GM19351 (cell line): Measurements from ENCODE around the gene C10orf105.

Experiments used
- ATAC-seq: cut with Tn5 transposase; IDR thresholded peaks from one replicate; pipeline ENCODE4 v1.9.1; 2021; ENCODE audit warnings: mild to moderate bottlenecking, moderate library complexity; ENCODE audit not compliant: unreplicated experiment

C10orf105 gene

GRCh38 chr10:71751515-71752224 lies 32.1 kb upstream of the C10orf105 start:
- no peak for ATAC-seq

- no peak for ATAC-seq
Observed at GRCh38 chr10:71750986-71751385, 31.4 kb upstream of the C10orf105 start.

GRCh38 chr10:71750124-71750841 lies 30.7 kb upstream of the C10orf105 start:
- ATAC-seq: no peak

DNA sequence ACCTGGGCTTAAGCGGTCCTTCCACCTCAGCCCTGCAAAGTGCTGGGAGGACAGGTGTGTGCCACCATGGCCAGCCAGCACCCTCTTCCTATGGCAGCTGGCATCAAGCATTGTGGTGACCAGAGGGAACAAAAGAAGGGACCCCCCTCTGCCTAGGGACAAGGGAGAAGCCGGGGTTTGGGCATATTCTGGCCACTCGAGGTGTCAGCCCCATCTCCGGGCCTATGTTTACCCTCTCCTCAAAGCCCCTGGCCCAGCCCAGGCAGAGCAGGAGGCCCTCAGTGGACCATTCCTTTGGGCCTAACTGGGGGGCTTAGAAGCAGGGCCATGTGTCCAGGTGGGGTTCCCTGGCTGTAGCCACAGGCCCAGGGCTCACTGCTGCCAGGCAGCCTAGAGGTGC lies 29.8 kb upstream of the C10orf105 start:
- no peak for ATAC-seq

GRCh38 chr10:71748671-71749191 lies 29.2 kb upstream of the C10orf105 start:
- peak; percentile 61 for ATAC-seq

GRCh38 chr10:71747551-71748523 lies 28.3 kb upstream of the C10orf105 start:
- ATAC-seq: no peak

DNA sequence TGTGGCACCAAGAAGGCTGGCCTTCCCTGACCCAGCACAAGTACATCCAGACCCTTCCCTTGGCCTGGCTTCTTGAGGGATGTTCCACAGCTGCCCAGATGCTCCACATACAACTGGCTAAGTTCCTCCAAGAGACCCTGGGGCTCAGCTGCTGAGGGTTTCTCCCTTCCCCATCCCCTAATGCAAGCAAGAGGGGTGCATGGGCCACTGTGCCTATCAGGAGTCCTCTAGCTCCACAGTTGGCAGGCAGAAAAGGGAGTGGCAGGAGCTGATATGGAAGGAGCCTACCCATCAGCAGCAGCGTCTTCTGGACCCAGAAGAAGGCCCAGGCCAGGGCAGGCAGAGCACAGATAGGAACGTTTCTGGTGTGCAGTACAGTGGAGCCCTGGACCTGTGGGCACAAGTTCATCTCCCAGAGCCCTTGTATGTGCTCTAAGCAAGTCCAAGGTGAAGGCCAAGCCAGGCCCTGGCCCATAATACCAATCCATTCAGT lies 27.5 kb upstream of the C10orf105 start:
- ATAC-seq: no peak

GRCh38 chr10:71746344-71747037 lies 26.9 kb upstream of the C10orf105 start:
- ATAC-seq: no peak

DNA sequence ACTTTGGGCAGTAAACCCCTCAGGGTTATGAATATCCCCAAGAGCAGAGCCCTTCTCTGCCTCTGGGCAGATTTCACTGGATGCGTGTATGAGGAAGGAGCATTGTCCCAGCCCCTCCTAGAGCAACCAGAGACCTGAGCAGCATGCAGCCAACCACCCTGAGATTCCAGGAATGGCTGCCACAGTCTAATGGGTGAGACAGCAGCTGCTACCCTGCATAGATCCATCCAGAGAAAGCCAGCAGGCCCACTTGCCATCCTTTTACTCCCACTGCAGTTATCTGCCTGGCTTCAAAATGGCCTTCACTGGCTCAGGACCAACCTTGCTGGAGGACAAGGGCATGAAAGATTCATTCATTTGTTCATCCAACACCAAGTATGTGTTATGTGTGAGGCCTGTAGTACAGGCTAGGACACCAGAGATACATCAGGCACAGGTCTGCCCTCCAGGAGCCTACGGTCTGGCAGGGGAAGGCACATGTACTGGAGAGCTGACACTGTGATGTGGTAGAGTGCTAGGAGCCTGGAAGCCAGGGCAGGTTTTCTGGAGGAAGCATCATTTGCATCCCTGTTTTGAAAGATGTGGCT lies 26.2 kb upstream of the C10orf105 start:
- no peak for ATAC-seq

GRCh38 chr10:71744897-71745663 lies 25.5 kb upstream of the C10orf105 start:
- ATAC-seq: no peak

DNA sequence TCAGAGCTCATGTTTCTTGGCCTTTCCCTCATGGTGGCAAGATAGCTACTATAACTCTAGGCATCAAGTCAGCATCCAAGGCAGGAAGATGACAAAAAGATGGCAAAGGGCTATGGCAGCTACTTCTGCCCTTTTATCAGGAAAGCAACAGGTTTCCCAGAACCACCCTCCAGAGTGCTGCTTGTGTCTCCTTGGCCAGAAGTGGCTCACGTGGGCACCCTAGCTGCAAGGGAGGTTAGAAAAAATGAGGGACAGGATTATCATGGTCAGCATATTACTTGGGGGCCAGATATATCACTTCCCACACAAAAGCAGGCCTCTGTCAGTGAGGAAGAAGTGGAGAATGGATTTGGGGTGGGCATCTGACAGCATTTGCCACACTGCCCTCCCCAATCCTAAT lies 24.3 kb upstream of the C10orf105 start:
- ATAC-seq: no peak

GRCh38 chr10:71743089-71743838 lies 23.7 kb upstream of the C10orf105 start:
- no peak for ATAC-seq

DNA sequence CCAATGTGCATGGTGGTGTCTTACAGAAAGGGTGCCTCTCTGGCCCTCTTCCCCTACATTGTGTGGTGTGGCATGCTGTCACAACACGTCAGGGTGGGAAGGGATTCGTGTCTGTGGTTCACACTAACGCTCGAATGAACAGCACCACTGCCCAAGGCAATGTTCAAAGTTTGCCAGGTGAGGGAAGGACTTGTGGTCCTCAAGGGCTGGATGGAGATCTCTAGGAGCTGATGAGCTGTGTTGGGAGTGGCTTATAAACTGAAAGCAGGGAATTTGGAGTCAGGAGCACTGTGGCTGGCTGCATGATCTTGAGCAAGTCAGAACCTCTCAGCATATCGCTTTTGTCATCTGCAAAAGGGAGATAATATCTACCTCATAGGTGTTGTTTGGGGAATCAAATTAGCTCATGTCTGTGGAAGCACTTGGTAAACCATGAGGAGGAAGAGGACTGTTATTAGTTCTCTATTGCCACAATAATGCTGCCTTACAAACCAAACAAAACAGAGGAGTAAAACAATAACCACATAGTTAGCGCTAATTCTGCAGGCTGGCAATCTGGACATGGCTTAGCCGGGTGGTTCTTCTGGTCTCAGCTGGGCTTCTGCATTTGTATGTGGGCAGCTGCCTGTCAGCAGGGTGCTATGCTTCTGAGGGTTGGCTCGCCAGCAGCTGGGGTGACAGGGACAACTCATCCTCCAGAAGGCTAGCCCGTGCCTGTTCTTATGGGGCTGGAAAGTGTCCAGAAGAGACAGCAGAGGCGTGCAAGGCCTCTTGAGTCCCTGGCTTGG lies 22.9 kb upstream of the C10orf105 start:
- no peak for ATAC-seq

DNA sequence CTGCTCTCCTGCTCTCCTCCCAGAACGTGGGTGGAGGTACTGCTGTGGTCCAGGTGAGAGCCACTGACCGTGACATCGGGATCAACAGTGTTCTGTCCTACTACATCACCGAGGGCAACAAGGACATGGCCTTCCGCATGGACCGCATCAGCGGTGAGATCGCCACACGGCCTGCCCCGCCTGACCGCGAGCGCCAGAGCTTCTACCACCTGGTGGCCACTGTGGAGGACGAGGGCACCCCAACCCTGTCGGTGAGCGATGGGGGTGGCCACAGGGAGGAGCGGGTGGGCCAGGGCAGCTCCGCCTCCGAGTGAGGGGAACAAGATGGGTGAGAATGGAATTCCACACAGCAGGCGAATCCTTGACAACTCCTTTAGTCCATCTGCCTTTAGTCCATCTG lies 22.1 kb upstream of the C10orf105 start:
- no peak for ATAC-seq

DNA sequence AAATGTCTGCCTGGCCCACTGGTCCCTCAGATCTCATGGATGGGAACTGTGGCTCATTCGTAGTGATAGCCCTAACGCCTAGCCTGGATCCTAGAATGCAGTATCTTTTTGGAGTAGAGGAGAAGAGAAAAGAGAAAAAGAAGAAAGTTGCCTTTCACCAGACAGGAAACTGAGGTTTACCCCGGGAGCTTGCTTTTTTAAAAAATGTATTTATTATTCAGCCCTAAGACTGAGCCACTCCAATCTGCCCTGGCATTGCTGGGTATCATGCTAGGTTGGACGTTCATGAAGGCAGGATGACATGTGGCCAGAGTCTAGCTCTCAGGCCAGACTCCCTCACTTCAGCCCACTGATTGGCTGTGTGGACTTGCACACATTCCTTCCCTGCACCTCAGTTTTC lies 21.5 kb upstream of the C10orf105 start:
- no peak for ATAC-seq

DNA sequence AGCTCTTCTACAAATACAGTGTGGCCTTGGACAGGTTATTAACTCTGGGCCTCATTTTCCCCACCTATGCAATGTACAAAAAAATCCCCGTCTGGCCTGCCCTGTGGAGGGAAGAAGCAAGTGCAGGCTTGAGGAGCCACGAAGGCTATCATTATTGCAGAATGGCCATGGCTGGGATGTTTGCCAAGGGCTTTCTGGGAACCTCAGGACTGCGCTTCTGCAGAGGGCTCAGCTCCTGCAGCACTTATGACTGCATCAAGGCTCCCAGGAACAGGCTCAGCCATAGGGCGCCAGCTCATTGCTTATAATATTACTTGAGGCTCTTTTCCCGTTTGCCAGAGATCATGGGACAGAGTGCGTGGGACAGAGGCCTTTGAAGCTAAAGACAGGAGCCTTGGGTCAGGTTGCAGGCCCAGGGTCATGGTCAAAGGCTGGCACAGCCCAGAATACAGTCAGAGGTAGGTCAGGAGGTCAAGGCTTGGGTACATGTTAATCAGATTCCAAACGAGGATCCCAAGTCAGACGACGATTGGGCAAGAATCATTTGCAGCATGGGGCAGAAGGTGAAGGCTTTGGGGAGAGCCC lies 20.6 kb upstream of the C10orf105 start:
- no peak for ATAC-seq

GRCh38 chr10:71739358-71739900 lies 19.9 kb upstream of the C10orf105 start:
- ATAC-seq: no peak
